GM12892 (cell line): ENCODE measurements around the gene POU3F2.

ENCODE experiments used
- POLR2A ChIP-seq: IDR thresholded peaks from 2 replicates; pipeline ENCODE4 v1.6.1; 2011; ENCODE audit warnings: low read depth, low read length, control low read depth
- TAF1 ChIP-seq: IDR thresholded peaks from 2 replicates; pipeline ENCODE4 v1.6.1; 2011; ENCODE audit warnings: low read depth, mild to moderate bottlenecking, control low read depth, low read length, borderline replicate concordance

- TF ChIP-seq POLR2A = no peak
- TF ChIP-seq TAF1 = no peak
Observed at GRCh38 chr6:98830146-98830545, 4.2 kb upstream of the POU3F2 start.
